GM21423 (cell line): ENCODE results near the gene RBM41.

ENCODE experiments used
- ATAC-seq: cut with Tn5 transposase; IDR thresholded peaks from one replicate; pipeline ENCODE4 v1.9.1; 2021; ENCODE audit warnings: mild to moderate bottlenecking, moderate library complexity; ENCODE audit not compliant: unreplicated experiment

Gene RBM41

DNA sequence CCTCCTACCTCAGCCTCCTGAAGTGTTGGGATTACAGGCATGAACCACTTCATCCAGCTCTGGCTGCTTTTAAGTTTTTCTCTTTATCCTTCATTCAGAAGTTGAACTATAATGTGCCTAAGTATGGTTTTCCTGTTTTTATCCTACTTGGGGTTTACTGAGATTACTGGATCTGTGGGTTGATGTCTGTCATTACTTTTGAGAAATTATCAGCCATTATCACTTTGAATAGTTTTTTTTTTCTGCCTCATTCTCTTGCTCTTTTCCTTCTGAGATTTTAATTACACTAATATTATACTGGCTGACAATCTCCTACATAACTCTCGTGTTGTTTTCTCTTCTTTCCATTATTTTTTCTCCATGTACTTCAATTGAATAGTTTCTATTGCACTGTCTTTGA, 71.0 kb downstream of the RBM41 start:
- ATAC-seq = no peak

DNA sequence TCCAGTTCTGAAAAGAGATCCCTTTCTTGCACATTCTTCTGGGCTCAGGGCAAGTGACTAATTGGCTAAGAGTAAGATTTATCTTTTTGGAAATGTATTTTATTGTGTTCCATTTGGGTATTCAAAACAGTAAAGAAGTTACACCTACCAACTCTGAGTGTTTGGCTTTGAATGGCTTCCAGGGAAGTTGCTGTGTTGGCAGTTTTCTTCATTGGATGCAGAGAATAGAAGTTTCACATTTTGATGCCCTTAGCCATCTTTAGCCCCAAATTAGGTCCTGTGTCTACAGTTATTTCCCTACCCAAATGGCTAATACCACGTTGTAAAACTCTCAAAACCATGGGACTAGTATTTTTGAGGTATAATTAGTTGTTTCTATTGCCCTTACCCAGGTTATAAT, 88.9 kb downstream of the RBM41 start:
- no peak for ATAC-seq

DNA sequence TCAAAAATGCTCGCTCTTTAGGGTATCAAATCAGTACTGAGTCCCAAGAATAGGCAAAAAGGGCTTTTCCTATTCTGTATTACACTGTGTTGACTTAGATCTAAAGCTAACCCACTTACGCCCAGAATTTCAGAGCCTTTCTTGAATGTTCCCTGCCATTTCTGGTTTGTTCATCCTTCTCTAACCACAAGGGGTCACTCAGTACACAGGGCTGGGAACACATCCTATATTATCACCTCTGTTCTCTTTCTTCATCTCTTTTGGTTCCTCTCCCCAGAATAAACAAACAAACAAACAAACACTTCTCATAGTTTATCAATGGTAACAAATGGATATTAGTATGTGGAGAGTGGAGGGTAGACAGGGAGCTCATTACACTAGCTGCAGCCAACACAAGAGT, 93.1 kb downstream of the RBM41 start:
- no peak for ATAC-seq

DNA sequence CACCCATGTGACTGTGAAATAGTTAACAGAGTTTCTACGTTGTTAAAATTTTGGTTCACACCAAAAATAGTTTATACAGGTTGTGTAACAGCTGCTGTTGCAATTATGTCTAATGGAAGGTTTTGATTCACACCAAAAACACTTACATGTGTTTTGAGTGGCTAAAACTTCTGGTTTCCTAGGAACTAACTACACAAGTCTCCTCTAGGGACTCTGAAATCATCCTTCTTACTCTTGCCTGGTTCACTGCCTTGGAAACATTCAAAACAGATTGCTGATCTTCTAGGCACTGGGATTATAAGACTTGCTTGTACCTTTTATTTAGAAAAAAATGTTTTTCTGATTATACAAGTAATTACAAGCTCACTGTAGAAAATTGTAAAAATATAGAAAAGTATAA, 103.7 kb downstream of the RBM41 start:
- ATAC-seq = no peak
